ENCODE data around the gene C11orf91.
"Not testable (repeated sequence)": the region's sequence is repeated elsewhere in the genome, so short reads cannot be mapped to it uniquely, and the experiment has no call there.

C11orf91 gene

GRCh38 chr11:33668468-33668825, 32.2 kb downstream of the C11orf91 start:
- no peak for DNase-seq

- no peak for DNase-seq
These were observed 32.7 kb downstream of the C11orf91 start for GRCh38 chr11:33667819-33668467.

- DNase-seq, result no peak
These were observed 35.1 kb downstream of the C11orf91 start for GRCh38 chr11:33665350-33666106.

GRCh38 chr11:33664827-33665226, 35.8 kb downstream of the C11orf91 start:
- no peak for DNase-seq

GRCh38 chr11:33664166-33664565, 36.5 kb downstream of the C11orf91 start:
- DNase-seq, result no peak

GRCh38 chr11:33663121-33663520, 37.5 kb downstream of the C11orf91 start:
- no peak for DNase-seq

GRCh38 chr11:33661526-33661925, 39.1 kb downstream of the C11orf91 start:
- not testable (repeated sequence) for DNase-seq

GRCh38 chr11:33660962-33661361, 39.7 kb downstream of the C11orf91 start:
- DNase-seq, result no peak

- no peak for DNase-seq
These were observed 41.1 kb downstream of the C11orf91 start for GRCh38 chr11:33659370-33660139.

GRCh38 chr11:33658195-33658900, 42.3 kb downstream of the C11orf91 start:
- no peak for DNase-seq

- no peak for DNase-seq
These were observed 42.9 kb downstream of the C11orf91 start for GRCh38 chr11:33657757-33658156.

GRCh38 chr11:33656768-33657167, 43.9 kb downstream of the C11orf91 start:
- DNase-seq, result no peak

- DNase-seq, result no peak
These were observed 44.6 kb downstream of the C11orf91 start for GRCh38 chr11:33655842-33656600.

- DNase-seq, result no peak
These were observed 46.0 kb downstream of the C11orf91 start for GRCh38 chr11:33654594-33654993.

- DNase-seq, result no peak
These were observed 47.7 kb downstream of the C11orf91 start for GRCh38 chr11:33652930-33653329.

- DNase-seq, result no peak
These were observed 48.2 kb downstream of the C11orf91 start for GRCh38 chr11:33652431-33652830.

GRCh38 chr11:33651990-33652389, 48.6 kb downstream of the C11orf91 start:
- no peak for DNase-seq

GRCh38 chr11:33651555-33651954, 49.1 kb downstream of the C11orf91 start:
- no peak for DNase-seq

GRCh38 chr11:33649944-33650343, 50.7 kb downstream of the C11orf91 start:
- DNase-seq, result no peak
